ENCODE measurements around the gene UFM1.

- TF ChIP-seq TAF1 (IDR thresholded peaks at IDR 0.05; ENCODE audit: borderline replicate concordance, low read depth, low read length): no peak
- TF ChIP-seq POLR2A (IDR thresholded peaks at IDR 0.05; ENCODE audit: low read depth, low read length): no peak
- no peak for TF ChIP-seq POLR2AphosphoS5 (IDR thresholded peaks at IDR 0.05; ENCODE audit: low read depth, low read length)
Measured at GRCh38 chr13:38321654-38322053, 28.0 kb upstream of the UFM1 start.

Data from GM12892 (cell line).